ENCODE measurements around the gene LOXHD1. TPM values are rescaled to one million over a fixed set of nuclear protein-coding genes. Genes with fewer than 3 reads are reported as not detected.

LOXHD1 gene
- total and polyA plus RNA-seq, 2 of the 4 experiments (the other 2 are of a cell fraction), result not detected

- Histone ChIP-seq H3K4me2 (ENCODE audit: low read depth, low read length) (no peak overlapping the region), H3K18ac (ENCODE audit: low read depth, low read length) (no peak overlapping the region), H3K4me1 (ENCODE audit: control insufficient read depth, insufficient read depth, low read length) (no peaks in the 10 kb centered on the region), H2AK9ac (replicated peaks; ENCODE audit: low read depth, low read length, poor library complexity) (no peak overlapping the region), H4K8ac (ENCODE audit: low read depth in 2 of 2, low read length in 2 of 2) (no peak overlapping the region), H3K27ac (ENCODE audit: insufficient read depth, low read length) (no peak overlapping the region), H2AK5ac (ENCODE audit: low read depth, low read length) (no peak overlapping the region), H3K36me3 (ENCODE audit: control insufficient read depth, insufficient read depth, low read length) (no peaks in the 10 kb centered on the region), H2BK120ac (ENCODE audit: low read depth, low read length) (no peak overlapping the region), H4K20me1 (ENCODE audit: insufficient read depth, low read length) (no peaks in the 10 kb centered on the region), H3K23ac (ENCODE audit: low read depth, low read length) (no peak overlapping the region), H2BK15ac (ENCODE audit: low read depth, low read length) (no peak overlapping the region), H2BK5ac (ENCODE audit: low read depth, low read length, poor library complexity, severe bottlenecking) (no peak overlapping the region), H3K9me3 (ENCODE audit: control insufficient read depth, insufficient read depth, low read length) (no peaks in the 10 kb centered on the region), H3K79me1 (ENCODE audit: low read depth in 1 of 2, low read length in 2 of 2) (no peaks in the 10 kb centered on the region), H3K9me1 (ENCODE audit: insufficient read depth, low read length) (no peaks in the 10 kb centered on the region), H3K14ac (replicated peaks; ENCODE audit: low read depth, low read length) (no peak overlapping the region), H4K91ac (ENCODE audit: insufficient read depth, low read depth, low read length) (no peak overlapping the region), H2BK20ac (ENCODE audit: low read depth, low read length) (no peak overlapping the region), H3K56ac (ENCODE audit: extremely low read depth, insufficient read depth, low read length) (no peak overlapping the region), H3K4ac (ENCODE audit: low read depth, low read length) (no peak overlapping the region), H3K27me3 (ENCODE audit: control insufficient read depth, insufficient read depth, low read length) (no peaks in the 10 kb centered on the region), H3K9ac (ENCODE audit: low read depth, low read length) (no peak overlapping the region), H4K5ac (ENCODE audit: low read depth, low read length) (no peak overlapping the region), H2AFZ (replicated peaks; ENCODE audit: low read length, poor library complexity) (no peak overlapping the region), H3K4me3 (ENCODE audit: insufficient read depth, low read depth, low read length) (no peak overlapping the region)
- ATAC-seq (ENCODE audit: low read depth) (no peak), DNase-seq (no peak)
- TF ChIP-seq BHLHE40 (IDR thresholded peaks at IDR 0.05; ENCODE audit: low read depth, low read length), result no peak
- TF ChIP-seq RFX5 (IDR thresholded peaks at IDR 0.05; ENCODE audit: low read depth, low read length), result no peak
- no peak for TF ChIP-seq RCOR1 (IDR thresholded peaks at IDR 0.05; ENCODE audit: insufficient replicate concordance, low read length)
- TF ChIP-seq MXI1 (IDR thresholded peaks at IDR 0.05; ENCODE audit: borderline replicate concordance, low read depth, low read length), result no peak
- no peak for TF ChIP-seq FOS (IDR thresholded peaks at IDR 0.05; ENCODE audit: low read depth, low read length)
- WGBS, 2 experiments (ENCODE audit: extremely low coverage in 2 of 2, insufficient read length in 1 of 2), result no CpG with 5 or more reads among the region's 7 CpGs
- no TSS peak for BruUV-seq (replicated peaks)
- CTCF ChIA-PET, result no interaction called here
- POLR2A ChIA-PET (ENCODE audit: unreplicated experiment), result no interaction called here
- in situ Hi-C loops (cut with MboI; ENCODE audit: low sequenced_read_pairs) (no loop called here), intact Hi-C loops (cut with micrococcal nuclease) (no loop called here), dilution Hi-C loops (cut with HindIII; ENCODE audit: low sequenced_read_pairs, unreplicated experiment) (no loop called here)
Observed at GRCh38 chr18:46541626-46542189, 115.3 kb downstream of the LOXHD1 start.
